Measurements from ENCODE around the gene RGS10. TPM values are rescaled to one million over a fixed set of nuclear protein-coding genes. Genes with fewer than 3 reads are reported as not detected.

Gene RGS10
- total RNA-seq, 1 donor from 2014 or later = 5.6 TPM

GRCh38 chr10:119504651-119505050 is 37.9 kb downstream of the RGS10 start:
- H3K27ac ChIP-seq (replicated peaks) = no peak overlapping the region
- intact Hi-C loops (cut with micrococcal nuclease) = no loop called here
- no peaks in the 10 kb centered on the region for H3K9me3 ChIP-seq (replicated peaks)
- no peaks in the 10 kb centered on the region for H3K4me1 ChIP-seq
- peaks cover 13% of the 10 kb centered on the region for H3K27me3 ChIP-seq (ENCODE audit: low read depth)
- no peak for DNase-seq
- no peaks in the 10 kb centered on the region for H3K36me3 ChIP-seq
- H3K4me3 ChIP-seq = no peak overlapping the region
- TF ChIP-seq CTCF (IDR thresholded peaks at IDR 0.05; ENCODE audit: borderline replicate concordance) = no peak

GRCh38 chr10:119503821-119504220 is 38.7 kb downstream of the RGS10 start:
- Histone ChIP-seq H3K4me3 (no peak overlapping the region), H3K4me1 (no peaks in the 10 kb centered on the region), H3K9me3 (replicated peaks) (no peaks in the 10 kb centered on the region), H3K36me3 (no peaks in the 10 kb centered on the region), H3K27ac (replicated peaks) (no peak overlapping the region), H3K27me3 (ENCODE audit: low read depth) (peaks cover 13% of the 10 kb centered on the region)
- no peak for TF ChIP-seq CTCF (IDR thresholded peaks at IDR 0.05; ENCODE audit: borderline replicate concordance)
- intact Hi-C loops (cut with micrococcal nuclease) = no loop called here
- no peak for DNase-seq

GRCh38 chr10:119502618-119503155 is 39.8 kb downstream of the RGS10 start:
- H3K27me3 ChIP-seq (ENCODE audit: low read depth) = peaks cover 13% of the 10 kb centered on the region
- DNase-seq = no peak
- intact Hi-C loops (cut with micrococcal nuclease) = no loop called here
- no peaks in the 10 kb centered on the region for H3K4me1 ChIP-seq
- H3K4me3 ChIP-seq = no peak overlapping the region
- no peak for TF ChIP-seq CTCF (IDR thresholded peaks at IDR 0.05; ENCODE audit: borderline replicate concordance)
- H3K9me3 ChIP-seq (replicated peaks) = no peaks in the 10 kb centered on the region
- H3K36me3 ChIP-seq = no peaks in the 10 kb centered on the region
- no peak overlapping the region for H3K27ac ChIP-seq (replicated peaks)

GRCh38 chr10:119502209-119502608 is 40.3 kb downstream of the RGS10 start:
- Histone ChIP-seq H3K27me3 (ENCODE audit: low read depth) (peaks cover 13% of the 10 kb centered on the region), H3K4me1 (no peaks in the 10 kb centered on the region), H3K36me3 (no peaks in the 10 kb centered on the region), H3K27ac (replicated peaks) (no peak overlapping the region), H3K9me3 (replicated peaks) (no peaks in the 10 kb centered on the region), H3K4me3 (no peak overlapping the region)
- no peak for TF ChIP-seq CTCF (IDR thresholded peaks at IDR 0.05; ENCODE audit: borderline replicate concordance)
- intact Hi-C loops (cut with micrococcal nuclease) = no loop called here
- no peak for DNase-seq

GRCh38 chr10:119501690-119502089 is 40.8 kb downstream of the RGS10 start:
- no peaks in the 10 kb centered on the region for H3K36me3 ChIP-seq
- no peak for TF ChIP-seq CTCF (IDR thresholded peaks at IDR 0.05; ENCODE audit: borderline replicate concordance)
- no peaks in the 10 kb centered on the region for H3K4me1 ChIP-seq
- H3K9me3 ChIP-seq (replicated peaks) = no peaks in the 10 kb centered on the region
- no peak for DNase-seq
- no peak overlapping the region for H3K27ac ChIP-seq (replicated peaks)
- no peak overlapping the region for H3K4me3 ChIP-seq
- H3K27me3 ChIP-seq (ENCODE audit: low read depth) = peaks cover 13% of the 10 kb centered on the region
- intact Hi-C loops (cut with micrococcal nuclease) = no loop called here

Measured in left ventricle myocardium inferior (tissue), 1 donor.